ENCODE measurements around the gene KRT17. TPM values are rescaled to one million over a fixed set of nuclear protein-coding genes. Genes with fewer than 3 reads are reported as not detected.

The KRT17 gene
- total RNA-seq, 3 donors from 2014 or later (not counting 1 experiment from before 2014, with no cell fraction given): not detected

- H3K27ac Mint-ChIP-seq: no peak overlapping the region
- no peak for DNase-seq
These were observed 9.3 kb upstream of the KRT17 start for GRCh38 chr17:41633556-41634199.

GRCh38 chr17:41632482-41633105 lies 8.2 kb upstream of the KRT17 start:
- no peaks in the 10 kb centered on the region for H3K27me3 Mint-ChIP-seq (ENCODE audit: low read depth in 2 of 2)

More at GRCh38 chr17:41633556-41634199, 9.3 kb upstream of the KRT17 start:
- no peaks in the 10 kb centered on the region for H3K9me3 ChIP-seq (ENCODE audit: control insufficient read depth, insufficient read depth, low read length)
- no peak for TF ChIP-seq CTCF (IDR thresholded peaks at IDR 0.05)
- no peaks in the 10 kb centered on the region for H3K4me1 ChIP-seq (ENCODE audit: control insufficient read depth, insufficient read depth, low read length)
- no peaks in the 10 kb centered on the region for H3K9me3 Mint-ChIP-seq
- no peaks in the 10 kb centered on the region for H3K36me3 ChIP-seq (ENCODE audit: control insufficient read depth, insufficient read depth, low read length)
- H3K27me3 Mint-ChIP-seq (ENCODE audit: low read depth in 2 of 2): no peaks in the 10 kb centered on the region
- intact Hi-C loops (cut with micrococcal nuclease): no loop called here
- H3K4me3 ChIP-seq (ENCODE audit: low read length): no peak overlapping the region
- no peak overlapping the region for H3K4me3 Mint-ChIP-seq
- ATAC-seq: peak in 1 of 3 donors; percentile 17
- H3K36me3 Mint-ChIP-seq: no peaks in the 10 kb centered on the region
- H3K4me1 Mint-ChIP-seq: no peaks in the 10 kb centered on the region
- no peaks in the 10 kb centered on the region for H3K27me3 ChIP-seq (ENCODE audit: control insufficient read depth, insufficient read depth, low read length)
- no peak overlapping the region for H3K27ac ChIP-seq (ENCODE audit: low read length)
- WGBS (ENCODE audit: insufficient coverage): 91% methylated on average over 14 of the region's 14 CpGs

GRCh38 chr17:41631898-41632285 lies 7.5 kb upstream of the KRT17 start:
- TF ChIP-seq CTCF (IDR thresholded peaks at IDR 0.05): no peak
- no peaks in the 10 kb centered on the region for H3K9me3 Mint-ChIP-seq
- WGBS (ENCODE audit: insufficient coverage): 98% methylated on average over 15 of the region's 15 CpGs
- no peaks in the 10 kb centered on the region for H3K4me1 Mint-ChIP-seq
- DNase-seq (no peak), ATAC-seq (no peak)
- H3K27ac Mint-ChIP-seq: no peak overlapping the region
- intact Hi-C loops (cut with micrococcal nuclease): no loop called here
- Histone ChIP-seq H3K9me3 (ENCODE audit: control insufficient read depth, insufficient read depth, low read length) (no peaks in the 10 kb centered on the region), H3K27ac (ENCODE audit: low read length) (no peak overlapping the region), H3K4me3 (ENCODE audit: low read length) (no peak overlapping the region), H3K27me3 (ENCODE audit: control insufficient read depth, insufficient read depth, low read length) (no peaks in the 10 kb centered on the region), H3K36me3 (ENCODE audit: control insufficient read depth, insufficient read depth, low read length) (no peaks in the 10 kb centered on the region), H3K4me1 (ENCODE audit: control insufficient read depth, insufficient read depth, low read length) (no peaks in the 10 kb centered on the region)
- H3K36me3 Mint-ChIP-seq: no peaks in the 10 kb centered on the region
- no peaks in the 10 kb centered on the region for H3K27me3 Mint-ChIP-seq (ENCODE audit: low read depth in 2 of 2)
- no peak overlapping the region for H3K4me3 Mint-ChIP-seq

More at GRCh38 chr17:41632482-41633105, 8.2 kb upstream of the KRT17 start:
- Histone ChIP-seq H3K9me3 (ENCODE audit: control insufficient read depth, insufficient read depth, low read length) (no peaks in the 10 kb centered on the region), H3K36me3 (ENCODE audit: control insufficient read depth, insufficient read depth, low read length) (no peaks in the 10 kb centered on the region), H3K4me3 (ENCODE audit: low read length) (no peak overlapping the region), H3K27me3 (ENCODE audit: control insufficient read depth, insufficient read depth, low read length) (no peaks in the 10 kb centered on the region), H3K4me1 (ENCODE audit: control insufficient read depth, insufficient read depth, low read length) (no peaks in the 10 kb centered on the region), H3K27ac (ENCODE audit: low read length) (no peak overlapping the region)
- Mint-ChIP-seq H3K4me3 (no peak overlapping the region), H3K36me3 (no peaks in the 10 kb centered on the region), H3K9me3 (no peaks in the 10 kb centered on the region), H3K4me1 (no peaks in the 10 kb centered on the region), H3K27ac (no peak overlapping the region)
- peak in 1 of 3 donors; percentile 41 for ATAC-seq
- DNase-seq: no peak
- intact Hi-C loops (cut with micrococcal nuclease): no loop called here
- TF ChIP-seq CTCF (IDR thresholded peaks at IDR 0.05): no peak
- WGBS (ENCODE audit: insufficient coverage): 78% methylated on average over 5 of the region's 5 CpGs
